PC-9 (cell line): ENCODE measurements around the gene GRHPR. TPM values are rescaled to one million over a fixed set of nuclear protein-coding genes. Genes with fewer than 3 reads are reported as not detected.
"Not testable (repeated sequence)": the region's sequence is repeated elsewhere in the genome, so short reads cannot be mapped to it uniquely, and the experiment has no call there.

ENCODE experiments used
- BruUV-seq: library from RNA; stranded (reverse); fragments of 400-500 nt; replicated peaks from 2 replicates; lab custom pipeline; 2021; lab: Mats Ljungman, UMichigan
- CTCF ChIA-PET: fragments of 300-600 bp; sonication (Branson Sonifier 250); formaldehyde crosslinking; loops from one replicate; lab custom pipeline; 2022; ENCODE audit warnings: antibody characterized with exemption; lab: Charles Lee
- POLR2A ChIA-PET: fragments of 300-600 bp; sonication (Branson Sonifier 250); formaldehyde crosslinking; loops from one replicate; lab custom pipeline; 2022; ENCODE audit warnings: antibody characterized with exemption; ENCODE audit not compliant: unreplicated experiment; lab: Charles Lee
- DNase-seq, 2 experiments: peaks; one replicate each; pipeline versions ENCODE4 v3.0.0 to v3.0.0-alpha.2; 2015 to 2022; ENCODE audit warnings: mixed read lengths in 1 of 2
- H2AFZ ChIP-seq: fragments of 200-600 bp; sonication (generic); 2 replicates; pipeline ENCODE4 v1.8.1; 2017; ENCODE audit warnings: antibody characterized with exemption
- H3F3A ChIP-seq: fragments of 200-600 bp; sonication (generic); 2 replicates; pipeline ENCODE4 v1.8.1; 2017; ENCODE audit warnings: antibody characterized with exemption, mild to moderate bottlenecking, low read depth; ENCODE audit not compliant: insufficient read depth
- H3K27ac ChIP-seq: fragments of 200-600 bp; sonication (generic); 2 replicates; pipeline ENCODE4 v1.6.1; 2016; ENCODE audit warnings: mixed run types
- H3K27me3 ChIP-seq: fragments of 200-600 bp; sonication (generic); 2 replicates; pipeline ENCODE4 v1.6.1; 2016; ENCODE audit warnings: low read depth, mixed run types; ENCODE audit not compliant: insufficient read depth
- H3K36me3 ChIP-seq: fragments of 200-600 bp; sonication (generic); 2 replicates; pipeline ENCODE4 v1.6.1; 2016; ENCODE audit warnings: low read depth, mixed run types
- H3K4me1 ChIP-seq: fragments of 200-600 bp; sonication (generic); replicated peaks from 2 replicates; pipeline ENCODE4 v1.6.1; 2016; ENCODE audit warnings: mixed run types; ENCODE audit not compliant: insufficient read depth
- H3K4me2 ChIP-seq: fragments of 200-600 bp; sonication (generic); 2 replicates; pipeline ENCODE4 v1.6.1; 2017; ENCODE audit warnings: mixed run types
- H3K4me3 ChIP-seq: fragments of 200-600 bp; sonication (generic); 2 replicates; pipeline ENCODE4 v1.6.1; 2016; ENCODE audit warnings: mixed run types
- H3K79me2 ChIP-seq: fragments of 200-600 bp; sonication (generic); 2 replicates; pipeline ENCODE4 v1.6.1; 2017; ENCODE audit warnings: low read depth, mixed run types
- H3K9me2 ChIP-seq: fragments of 200-600 bp; sonication (generic); 2 replicates; pipeline ENCODE4 v1.8.1; 2017; ENCODE audit warnings: mild to moderate bottlenecking; ENCODE audit not compliant: insufficient read depth
- H3K9me3 ChIP-seq: fragments of 200-600 bp; sonication (generic); 2 replicates; pipeline ENCODE4 v1.8.1; 2016; ENCODE audit warnings: low read depth; ENCODE audit not compliant: insufficient read depth
- H4K20me1 ChIP-seq: fragments of 200-600 bp; sonication (generic); 2 replicates; pipeline ENCODE4 v1.8.1; 2017; ENCODE audit not compliant: insufficient read depth
- EZH2 ChIP-seq: fragments of 200-600 bp; sonication (generic); IDR thresholded peaks from 2 replicates; pipeline ENCODE4 v1.8.0; 2017; ENCODE audit warnings: antibody characterized with exemption, low read depth
- intact Hi-C: fragments of 100-400 bp; cut with micrococcal nuclease; formaldehyde crosslinking; loops from one replicate; pipeline ENCODE4 v1.10.0; 2022; ENCODE audit not compliant: unreplicated experiment
- total RNA-seq: library from RNA; stranded (reverse); gene quantifications from 2 replicates; pipeline ENCODE4 v1.2.3, GENCODE V29; 2021
- TF ChIP-seq, protein P1 (sequence below): fragments of 200-600 bp; sonication (generic); conservative IDR thresholded peaks from 2 replicates; pipeline ENCODE4 v1.6.1; 2017; ENCODE audit warnings: mixed run types, antibody characterized with exemption, mild to moderate bottlenecking, moderate library complexity

The GRHPR gene
- total RNA-seq, 1 experiment from 2014 or later: 77.2 TPM

DNA sequence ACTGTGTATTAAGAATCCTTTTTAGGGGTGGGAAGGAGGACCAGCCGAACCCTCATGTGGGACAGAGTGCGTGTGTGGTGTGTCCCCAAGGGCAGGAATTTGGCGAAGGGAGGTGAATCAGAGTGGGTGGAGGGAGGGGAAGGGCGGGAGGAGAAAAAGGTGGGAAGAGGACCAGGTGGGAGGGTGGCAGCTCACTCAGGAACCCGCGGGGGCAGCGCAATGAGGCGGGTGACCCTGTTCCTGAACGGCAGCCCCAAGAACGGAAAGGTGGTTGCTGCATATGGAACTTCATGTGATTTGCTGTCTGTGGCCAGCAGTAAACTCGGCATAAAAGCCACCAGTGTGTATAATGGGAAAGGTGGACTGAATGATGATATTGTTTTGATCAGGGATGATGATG lies 54.4 kb downstream of the GRHPR start:
- no peak overlapping the region for H3K4me3 ChIP-seq
- no peak overlapping the region for H3K4me2 ChIP-seq
- no peaks in the 10 kb centered on the region for H3K36me3 ChIP-seq
- H3K79me2 ChIP-seq: no peaks in the 10 kb centered on the region
- H3K27ac ChIP-seq: no peak overlapping the region
- POLR2A ChIA-PET: no interaction called here
- no peak for TF ChIP-seq EZH2
- TF ChIP-seq, protein P1, sequence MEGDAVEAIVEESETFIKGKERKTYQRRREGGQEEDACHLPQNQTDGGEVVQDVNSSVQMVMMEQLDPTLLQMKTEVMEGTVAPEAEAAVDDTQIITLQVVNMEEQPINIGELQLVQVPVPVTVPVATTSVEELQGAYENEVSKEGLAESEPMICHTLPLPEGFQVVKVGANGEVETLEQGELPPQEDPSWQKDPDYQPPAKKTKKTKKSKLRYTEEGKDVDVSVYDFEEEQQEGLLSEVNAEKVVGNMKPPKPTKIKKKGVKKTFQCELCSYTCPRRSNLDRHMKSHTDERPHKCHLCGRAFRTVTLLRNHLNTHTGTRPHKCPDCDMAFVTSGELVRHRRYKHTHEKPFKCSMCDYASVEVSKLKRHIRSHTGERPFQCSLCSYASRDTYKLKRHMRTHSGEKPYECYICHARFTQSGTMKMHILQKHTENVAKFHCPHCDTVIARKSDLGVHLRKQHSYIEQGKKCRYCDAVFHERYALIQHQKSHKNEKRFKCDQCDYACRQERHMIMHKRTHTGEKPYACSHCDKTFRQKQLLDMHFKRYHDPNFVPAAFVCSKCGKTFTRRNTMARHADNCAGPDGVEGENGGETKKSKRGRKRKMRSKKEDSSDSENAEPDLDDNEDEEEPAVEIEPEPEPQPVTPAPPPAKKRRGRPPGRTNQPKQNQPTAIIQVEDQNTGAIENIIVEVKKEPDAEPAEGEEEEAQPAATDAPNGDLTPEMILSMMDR: no peak
- no peak for DNase-seq
- H4K20me1 ChIP-seq: no peaks in the 10 kb centered on the region
- no peaks in the 10 kb centered on the region for H3K9me2 ChIP-seq
- no peaks in the 10 kb centered on the region for H3K27me3 ChIP-seq
- no peaks in the 10 kb centered on the region for H3K9me3 ChIP-seq
- intact Hi-C loops: no loop called here
- CTCF ChIA-PET: no interaction called here
- peaks cover 2% of the 10 kb centered on the region; the same call in 1 of the 2 replicates for H3K4me1 ChIP-seq
- H3F3A ChIP-seq: peaks cover 17% of the 10 kb centered on the region; the same call in 1 of the 2 replicates
- no peak overlapping the region for H2AFZ ChIP-seq
- no TSS peak for BruUV-seq

DNA sequence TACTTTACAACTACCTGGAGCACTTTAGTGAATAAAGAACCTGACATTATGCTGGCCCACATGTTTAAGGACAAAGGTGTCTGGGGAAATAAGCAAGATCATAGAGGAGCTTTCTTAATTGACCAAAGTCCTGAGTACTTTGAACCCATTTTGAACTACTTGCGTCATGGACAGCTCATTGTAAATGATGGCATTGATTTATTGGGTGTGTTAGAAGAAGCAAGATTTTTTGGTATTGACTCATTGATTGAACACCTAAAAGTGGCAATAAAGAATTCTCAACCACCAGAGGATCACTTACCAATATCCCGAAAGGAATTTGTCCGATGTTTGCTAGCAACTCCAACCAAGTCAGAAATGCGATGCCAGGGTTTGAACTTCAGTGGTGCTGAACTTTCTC lies 54.9 kb downstream of the GRHPR start:
- not testable (repeated sequence) for H3K4me3 ChIP-seq

DNA sequence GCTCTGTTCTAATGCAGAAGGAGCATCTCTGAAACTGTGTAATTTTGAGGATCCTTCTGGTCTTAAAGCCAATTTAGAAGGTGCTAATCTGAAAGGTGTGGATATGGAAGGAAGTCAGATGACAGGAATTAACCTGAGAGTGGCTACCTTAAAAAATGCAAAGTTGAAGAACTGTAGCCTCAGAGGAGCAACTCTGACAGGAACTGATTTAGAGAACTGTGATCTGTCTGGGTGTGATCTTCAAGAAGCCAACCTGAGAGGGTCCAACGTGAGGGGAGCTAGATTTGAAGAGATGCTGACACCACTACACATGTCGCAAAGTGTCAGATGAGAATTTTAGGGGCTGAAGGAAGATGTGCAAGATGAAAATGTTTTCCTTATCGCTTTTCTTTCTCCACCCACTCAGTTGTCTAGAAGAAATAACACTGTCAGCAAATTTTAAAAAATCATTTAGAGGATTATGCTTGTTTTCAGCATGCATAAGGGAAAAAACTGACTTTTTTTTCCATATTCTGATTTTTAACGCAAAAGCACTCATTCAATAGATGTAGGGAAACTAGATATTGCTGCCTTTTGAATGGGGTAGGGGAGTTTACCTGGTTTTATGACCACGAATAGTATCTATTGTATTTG lies 55.6 kb downstream of the GRHPR start:
- H3K79me2 ChIP-seq, H3K4me1 ChIP-seq, H3K9me2 ChIP-seq, H3K4me3 ChIP-seq, H4K20me1 ChIP-seq, POLR2A ChIA-PET, H3K27ac ChIP-seq, intact Hi-C loops, H3K9me3 ChIP-seq, BruUV-seq, H3K4me2 ChIP-seq, H3K27me3 ChIP-seq, H2AFZ ChIP-seq, DNase-seq, H3F3A ChIP-seq, H3K36me3 ChIP-seq, CTCF ChIA-PET: not testable (repeated sequence)

More for the DNA sequence above, 54.9 kb downstream of the GRHPR start:
- H3K27me3 ChIP-seq, H3K4me2 ChIP-seq, POLR2A ChIA-PET, H3K4me1 ChIP-seq, H3K27ac ChIP-seq, H3K9me2 ChIP-seq, CTCF ChIA-PET, H3K9me3 ChIP-seq, H2AFZ ChIP-seq, H4K20me1 ChIP-seq, DNase-seq, H3K36me3 ChIP-seq, intact Hi-C loops, H3K79me2 ChIP-seq, BruUV-seq: not testable (repeated sequence)
- H3F3A ChIP-seq: peaks cover 12% of the 10 kb centered on the region; the same call in 1 of the 2 replicates

DNA sequence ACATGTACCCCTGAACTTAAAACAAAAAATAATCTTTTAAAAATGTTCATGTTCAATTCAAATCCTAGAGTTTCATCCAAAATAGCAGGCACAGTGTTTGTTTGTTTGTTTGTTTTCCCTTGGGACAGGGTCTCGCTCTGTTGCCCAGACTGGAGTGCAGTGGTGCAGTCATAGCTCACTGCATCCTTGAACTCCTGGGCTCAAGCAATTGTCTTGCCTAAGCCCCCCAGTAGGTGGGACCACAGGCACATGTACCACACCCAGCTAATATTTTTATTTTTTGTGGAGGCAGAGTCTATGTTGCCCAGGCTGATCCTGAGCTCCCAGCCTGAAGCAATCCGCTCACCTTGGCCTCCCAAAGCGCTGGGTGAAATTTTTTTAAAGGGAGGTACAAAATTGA lies 58.3 kb downstream of the GRHPR start:
- H3K4me2 ChIP-seq: no peak overlapping the region
- no peaks in the 10 kb centered on the region for H3K79me2 ChIP-seq
- H3K27me3 ChIP-seq: no peaks in the 10 kb centered on the region
- no peaks in the 10 kb centered on the region for H3F3A ChIP-seq
- ChIA-PET POLR2A (no interaction called here), CTCF (interaction anchor here (1.6 kb wide), 1 partner anchor 15 kb away, joined by 5 read pairs; the partner anchor contains the start of gene ZBTB5)
- H3K4me3 ChIP-seq: no peak overlapping the region
- BruUV-seq: no TSS peak
- intact Hi-C loops: loop anchor here (10.0 kb wide), 1 partner anchor 424 kb away; the partner anchor contains the start of gene SLC25A51
- no peaks in the 10 kb centered on the region for H3K9me3 ChIP-seq
- no peaks in the 10 kb centered on the region for H3K36me3 ChIP-seq
- no peak for DNase-seq
- no peaks in the 10 kb centered on the region for H3K9me2 ChIP-seq
- H3K4me1 ChIP-seq: peaks cover 4% of the 10 kb centered on the region
- TF ChIP-seq, protein P1: no peak
- no peak for TF ChIP-seq EZH2
- no peak overlapping the region for H2AFZ ChIP-seq
- H4K20me1 ChIP-seq: no peaks in the 10 kb centered on the region
- no peak overlapping the region for H3K27ac ChIP-seq
